ENCODE data around the gene HM13.
"Not testable (repeated sequence)": the region's sequence is repeated elsewhere in the genome, so short reads cannot be mapped to it uniquely, and the experiment has no call there.

The HM13 gene

DNA sequence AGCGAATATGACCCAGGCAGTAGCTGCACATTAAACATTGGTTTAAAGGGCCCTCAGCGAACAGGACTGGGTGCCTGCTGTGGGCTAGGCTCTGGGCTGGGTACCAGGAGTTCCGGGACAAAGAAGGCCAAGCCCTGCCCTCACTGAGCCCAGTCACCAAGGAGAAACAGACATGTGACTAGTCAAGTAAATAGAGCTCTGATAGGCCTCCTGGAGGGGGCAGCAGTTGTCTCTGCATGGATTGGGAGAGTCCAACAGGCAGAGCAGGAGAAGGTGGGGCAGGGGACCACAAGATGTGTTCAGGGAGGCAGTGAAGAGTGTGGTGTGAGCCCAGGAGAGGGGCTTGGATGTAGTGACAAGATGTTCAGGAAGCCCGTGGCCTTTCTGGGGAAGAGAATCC lies 3.1 kb downstream of the HM13 start:
- TF ChIP-seq, protein P1, sequence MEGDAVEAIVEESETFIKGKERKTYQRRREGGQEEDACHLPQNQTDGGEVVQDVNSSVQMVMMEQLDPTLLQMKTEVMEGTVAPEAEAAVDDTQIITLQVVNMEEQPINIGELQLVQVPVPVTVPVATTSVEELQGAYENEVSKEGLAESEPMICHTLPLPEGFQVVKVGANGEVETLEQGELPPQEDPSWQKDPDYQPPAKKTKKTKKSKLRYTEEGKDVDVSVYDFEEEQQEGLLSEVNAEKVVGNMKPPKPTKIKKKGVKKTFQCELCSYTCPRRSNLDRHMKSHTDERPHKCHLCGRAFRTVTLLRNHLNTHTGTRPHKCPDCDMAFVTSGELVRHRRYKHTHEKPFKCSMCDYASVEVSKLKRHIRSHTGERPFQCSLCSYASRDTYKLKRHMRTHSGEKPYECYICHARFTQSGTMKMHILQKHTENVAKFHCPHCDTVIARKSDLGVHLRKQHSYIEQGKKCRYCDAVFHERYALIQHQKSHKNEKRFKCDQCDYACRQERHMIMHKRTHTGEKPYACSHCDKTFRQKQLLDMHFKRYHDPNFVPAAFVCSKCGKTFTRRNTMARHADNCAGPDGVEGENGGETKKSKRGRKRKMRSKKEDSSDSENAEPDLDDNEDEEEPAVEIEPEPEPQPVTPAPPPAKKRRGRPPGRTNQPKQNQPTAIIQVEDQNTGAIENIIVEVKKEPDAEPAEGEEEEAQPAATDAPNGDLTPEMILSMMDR (IDR thresholded peaks at IDR 0.05; ENCODE audit: low read depth, low read length): peak; percentile 60
- DNase-seq (ENCODE audit: extremely low read depth, low read depth): peak; percentile 43

DNA sequence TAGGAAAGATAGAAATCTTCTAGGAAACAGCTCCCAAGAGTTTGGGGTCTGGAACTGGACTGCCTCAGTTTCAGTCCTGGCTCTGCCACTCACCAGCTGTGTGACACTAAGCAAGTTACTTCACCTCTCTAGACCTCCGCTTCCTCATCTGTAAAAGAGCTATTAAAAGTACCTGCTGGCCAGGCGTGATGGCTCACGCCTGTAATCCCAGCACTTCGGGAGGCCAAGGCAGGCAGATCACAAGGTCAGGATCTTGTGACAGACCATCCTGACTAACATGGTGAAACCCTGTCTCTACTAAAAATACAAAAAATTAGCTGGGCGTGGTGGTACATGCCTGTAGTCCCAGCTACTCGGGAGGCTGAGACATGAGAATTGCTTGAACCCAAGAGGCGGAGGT lies 7.0 kb downstream of the HM13 start:
- not testable (repeated sequence) for DNase-seq (ENCODE audit: extremely low read depth, low read depth)

DNA sequence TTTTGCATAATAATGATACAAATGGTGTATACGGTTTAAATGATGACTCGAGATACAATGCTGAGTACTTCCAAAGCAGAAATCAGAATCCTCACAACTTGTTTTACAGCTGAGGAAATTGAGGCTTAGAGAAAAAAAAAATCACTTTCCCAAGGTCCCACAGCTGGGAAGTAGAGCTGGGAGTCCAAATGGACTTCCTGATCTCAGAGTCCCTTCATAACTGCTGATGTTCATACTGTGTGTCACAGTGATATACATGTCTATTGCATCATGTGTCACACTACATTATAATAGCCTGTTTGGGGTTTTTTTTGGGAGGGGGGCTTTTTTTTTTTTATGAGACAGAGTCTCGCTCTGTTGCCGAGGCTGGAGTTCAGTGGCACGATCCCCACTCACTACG lies 8.5 kb downstream of the HM13 start:
- TF ChIP-seq, protein P1 (IDR thresholded peaks at IDR 0.05; ENCODE audit: low read depth, low read length): no peak
- DNase-seq (ENCODE audit: extremely low read depth, low read depth): no peak

DNA sequence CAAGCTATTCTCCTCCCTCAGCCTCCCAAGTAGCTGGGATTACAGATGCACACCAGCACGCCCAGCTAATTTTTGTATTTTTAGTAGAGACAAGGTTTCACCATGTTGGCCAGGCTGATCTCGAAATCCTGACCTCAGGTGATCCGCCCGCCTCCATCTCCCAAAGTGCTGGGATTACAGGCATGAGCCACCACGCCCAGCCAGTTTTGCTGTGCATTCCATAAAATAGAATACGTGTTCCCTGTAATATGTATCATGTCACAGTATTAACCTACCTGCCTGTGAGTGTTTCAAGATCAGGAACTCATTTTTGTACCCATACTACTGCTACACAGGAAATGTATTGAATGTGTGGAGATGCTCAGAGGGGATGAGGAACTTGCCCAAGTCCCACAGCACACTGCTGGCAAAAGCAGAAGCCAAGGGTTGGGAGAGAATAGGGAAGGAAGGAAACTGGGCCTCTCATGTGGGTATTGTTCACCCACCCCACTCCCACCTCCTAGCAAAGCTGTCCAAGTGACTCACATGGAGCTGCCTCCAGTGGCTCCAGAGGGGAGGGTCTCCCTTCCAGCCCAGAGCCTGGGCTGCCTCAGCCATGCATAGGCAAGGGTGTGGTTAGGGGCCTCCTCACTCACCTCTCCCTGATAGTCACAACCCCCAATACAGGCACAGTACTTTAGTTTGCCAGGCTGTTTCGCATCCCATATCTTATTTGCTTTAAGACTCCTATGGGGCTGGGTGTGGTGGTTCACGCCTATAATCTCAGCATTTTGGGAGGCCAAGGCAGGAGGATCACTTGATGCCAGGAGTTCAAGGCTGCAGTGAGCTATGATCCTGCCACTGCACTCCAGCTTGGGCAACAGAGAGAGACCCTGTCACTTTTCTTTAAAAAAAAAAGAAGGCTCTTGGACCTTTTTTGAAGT lies 9.4 kb downstream of the HM13 start:
- TF ChIP-seq, protein P1 (IDR thresholded peaks at IDR 0.05; ENCODE audit: low read depth, low read length): no peak
- no peak for DNase-seq (ENCODE audit: extremely low read depth, low read depth)

DNA sequence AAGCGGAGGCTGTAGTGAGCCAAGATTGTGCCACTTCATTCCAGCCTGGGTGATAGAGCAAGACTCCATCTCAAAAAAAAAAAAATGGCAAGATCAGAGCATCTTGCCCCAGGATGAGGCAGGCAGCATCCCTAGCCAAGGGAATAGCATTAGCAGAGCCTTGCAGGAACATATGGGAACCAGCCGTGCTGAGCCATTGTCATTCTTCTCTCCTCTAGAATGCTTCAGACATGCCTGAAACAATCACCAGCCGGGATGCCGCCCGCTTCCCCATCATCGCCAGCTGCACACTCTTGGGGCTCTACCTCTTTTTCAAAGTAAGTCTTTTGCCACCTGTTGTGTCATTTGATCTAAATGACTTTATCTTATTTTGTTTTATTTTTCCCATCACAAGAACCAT lies 13.0 kb downstream of the HM13 start:
- no peak for DNase-seq (ENCODE audit: extremely low read depth, low read depth)
- TF ChIP-seq, protein P1 (IDR thresholded peaks at IDR 0.05; ENCODE audit: low read depth, low read length): no peak

DNA sequence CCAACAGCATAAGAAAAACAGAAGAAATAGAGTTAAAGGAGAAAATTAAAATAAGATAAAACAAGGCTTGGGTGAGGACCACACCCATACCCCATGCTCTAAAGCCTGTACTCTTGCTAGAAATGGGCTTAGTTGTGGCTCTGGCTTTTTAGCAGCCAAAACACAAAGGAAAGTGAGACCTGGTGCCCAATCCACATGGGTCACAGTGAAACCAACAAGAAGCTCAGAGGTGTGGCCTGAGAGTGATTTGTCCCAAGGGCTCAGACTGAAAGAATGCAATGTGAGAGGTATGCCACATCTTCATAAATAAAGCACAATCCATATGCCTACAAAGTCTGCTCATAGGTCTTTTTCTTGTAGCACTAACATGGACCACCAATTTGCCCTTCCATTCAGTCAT lies 21.1 kb downstream of the HM13 start:
- TF ChIP-seq, protein P1 (IDR thresholded peaks at IDR 0.05; ENCODE audit: low read depth, low read length): no peak
- no peak for DNase-seq (ENCODE audit: extremely low read depth, low read depth)

DNA sequence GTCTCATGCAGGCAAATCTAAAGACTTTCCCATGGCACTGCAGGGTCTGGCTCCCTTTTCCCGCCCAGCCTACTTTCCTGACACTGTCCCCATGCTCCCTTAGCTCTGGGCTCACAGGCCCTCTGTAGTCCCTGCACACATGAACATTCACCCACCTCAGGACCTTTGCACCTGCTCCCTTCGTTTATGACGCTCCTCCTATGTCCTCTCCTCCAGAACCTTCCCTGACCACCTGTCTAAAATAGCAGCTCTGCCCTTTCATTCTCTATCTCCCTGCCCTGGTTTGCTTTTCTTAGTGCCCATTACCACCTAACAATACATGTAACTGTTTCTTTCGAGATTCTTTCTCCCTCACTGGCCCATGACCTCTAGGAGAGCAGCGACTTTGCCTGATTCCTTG lies 22.3 kb downstream of the HM13 start:
- TF ChIP-seq, protein P1 (IDR thresholded peaks at IDR 0.05; ENCODE audit: low read depth, low read length): no peak
- no peak for DNase-seq (ENCODE audit: extremely low read depth, low read depth)
